ENCODE results near the gene DAND5.
"Not testable (repeated sequence)": the region's sequence is repeated elsewhere in the genome, so short reads cannot be mapped to it uniquely, and the experiment has no call there.

GRCh38 chr19:12957389-12957952, 11.9 kb upstream of the DAND5 start:
- not testable (repeated sequence) for TF ChIP-seq POLR2A, CTCF, POLR2AphosphoS5 (IDR thresholded peaks at IDR 0.05)
